Measurements from ENCODE around the gene NEK11. TPM values are rescaled to one million over a fixed set of nuclear protein-coding genes. Genes with fewer than 3 reads are reported as not detected.

Gene NEK11
- total and polyA plus RNA-seq, 4 donors, result 4.0 to 36.3 (median 9.8) TPM

- Histone ChIP-seq H3K36me3 (ENCODE audit: control insufficient read depth in 4 of 4, insufficient read depth in 4 of 4, low read length in 4 of 4) (no peaks in the 10 kb centered on the region), H3K9me3 (ENCODE audit: control insufficient read depth in 4 of 4, insufficient read depth in 3 of 4, low read length in 3 of 4) (no peaks in the 10 kb centered on the region), H3K4me1 (ENCODE audit: control insufficient read depth in 5 of 5, insufficient read depth in 5 of 5, low read length in 5 of 5) (no peaks in the 10 kb centered on the region), H3K9ac (ENCODE audit: insufficient read depth in 1 of 2, low read length in 2 of 2) (no peak overlapping the region), H3K4me3 (no peak overlapping the region), H3K27me3 (ENCODE audit: control insufficient read depth in 3 of 3, insufficient read depth in 3 of 3, low read length in 2 of 3) (no peaks in the 10 kb centered on the region), H3K27ac (ENCODE audit: low read depth in 1 of 2, low read length in 1 of 2) (no peak overlapping the region)
- TF ChIP-seq CTCF (IDR thresholded peaks at IDR 0.05; ENCODE audit: control extremely low read depth, extremely low read depth), result no peak
- WGBS, 2 donors, result 65 to 78% methylated on average over 3 of the region's 3 CpGs
- ATAC-seq (ENCODE audit: insufficient read depth, low FRiP score) (no peak), DNase-seq (no peak)
Observed at GRCh38 chr3:131147534-131147933, 120.9 kb downstream of the NEK11 start.

- H3K4me3 ChIP-seq, result no peak overlapping the region
- H3K9ac ChIP-seq (ENCODE audit: insufficient read depth in 1 of 2, low read length in 2 of 2), result no peak overlapping the region
- no peak for DNase-seq
- 91 to 97% methylated on average over 4 of the region's 4 CpGs for WGBS, 2 donors
- H3K27ac ChIP-seq (ENCODE audit: low read depth in 1 of 2, low read length in 1 of 2), result no peak overlapping the region
- H3K4me1 ChIP-seq (ENCODE audit: control insufficient read depth in 5 of 5, insufficient read depth in 5 of 5, low read length in 5 of 5), result no peaks in the 10 kb centered on the region
- no peaks in the 10 kb centered on the region for H3K36me3 ChIP-seq (ENCODE audit: control insufficient read depth in 4 of 4, insufficient read depth in 4 of 4, low read length in 4 of 4)
- no peak for ATAC-seq (ENCODE audit: insufficient read depth, low FRiP score)
- no peaks in the 10 kb centered on the region for H3K27me3 ChIP-seq (ENCODE audit: control insufficient read depth in 3 of 3, insufficient read depth in 3 of 3, low read length in 2 of 3)
- TF ChIP-seq CTCF (IDR thresholded peaks at IDR 0.05; ENCODE audit: control extremely low read depth, extremely low read depth), result no peak
- H3K9me3 ChIP-seq (ENCODE audit: control insufficient read depth in 4 of 4, insufficient read depth in 3 of 4, low read length in 3 of 4), result no peaks in the 10 kb centered on the region
Observed at GRCh38 chr3:131158434-131158833, 131.8 kb downstream of the NEK11 start.

DNA sequence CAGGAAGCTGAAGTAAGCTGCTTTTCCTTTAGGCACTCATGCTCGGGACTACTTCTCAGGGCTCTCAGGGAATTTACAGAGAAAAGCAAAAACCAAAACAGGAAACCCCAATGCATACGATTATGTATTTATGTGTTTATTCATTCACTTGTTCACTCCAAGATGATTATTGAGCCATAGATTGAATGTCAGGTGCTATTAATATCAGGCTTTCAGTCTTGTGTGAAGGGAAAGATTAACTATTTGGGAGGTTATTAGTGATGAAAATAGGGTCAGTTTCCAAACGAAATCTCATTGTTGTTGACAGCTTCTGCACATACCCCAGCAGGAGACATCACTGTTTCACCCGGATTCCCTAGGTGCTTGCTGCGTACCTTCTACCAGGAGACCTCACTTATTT lies 135.8 kb downstream of the NEK11 start:
- WGBS, 2 donors, result 67% methylated on average over 5 of the region's 5 CpGs
- Histone ChIP-seq H3K36me3 (ENCODE audit: control insufficient read depth in 4 of 4, insufficient read depth in 4 of 4, low read length in 4 of 4) (no peaks in the 10 kb centered on the region), H3K27ac (ENCODE audit: low read depth in 1 of 2, low read length in 1 of 2) (no peak overlapping the region), H3K4me3 (no peak overlapping the region), H3K9me3 (ENCODE audit: control insufficient read depth in 4 of 4, insufficient read depth in 3 of 4, low read length in 3 of 4) (no peaks in the 10 kb centered on the region), H3K9ac (ENCODE audit: insufficient read depth in 1 of 2, low read length in 2 of 2) (no peak overlapping the region), H3K27me3 (ENCODE audit: control insufficient read depth in 3 of 3, insufficient read depth in 3 of 3, low read length in 2 of 3) (no peaks in the 10 kb centered on the region), H3K4me1 (ENCODE audit: control insufficient read depth in 5 of 5, insufficient read depth in 5 of 5, low read length in 5 of 5) (no peaks in the 10 kb centered on the region)
- DNase-seq (no peak), ATAC-seq (ENCODE audit: insufficient read depth, low FRiP score) (no peak)
- no peak for TF ChIP-seq CTCF (IDR thresholded peaks at IDR 0.05; ENCODE audit: control extremely low read depth, extremely low read depth)

DNA sequence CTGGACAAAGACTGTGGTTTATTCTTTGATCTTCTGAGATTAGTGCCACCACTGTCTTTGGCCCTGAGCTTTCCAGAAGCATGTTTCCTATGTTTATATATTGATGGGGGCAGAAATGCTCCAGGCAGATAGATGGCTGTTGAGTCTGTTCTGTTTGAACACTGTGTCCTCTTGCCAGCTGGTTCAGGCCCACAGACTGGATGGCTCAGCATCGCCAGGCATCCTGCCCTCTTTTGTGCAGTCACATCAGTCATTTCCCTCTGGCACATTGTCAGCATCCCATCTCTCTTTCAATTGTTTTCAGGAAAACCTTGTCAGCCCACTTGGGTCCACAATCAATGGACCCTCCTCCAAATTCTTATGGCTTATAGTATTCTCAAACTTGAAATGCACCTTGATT lies 141.2 kb downstream of the NEK11 start:
- no peak overlapping the region for H3K27ac ChIP-seq (ENCODE audit: low read depth in 1 of 2, low read length in 1 of 2)
- WGBS, 2 donors, result 67 to 76% methylated on average over 1 of the region's 1 CpG
- no peaks in the 10 kb centered on the region for H3K4me1 ChIP-seq (ENCODE audit: control insufficient read depth in 5 of 5, insufficient read depth in 5 of 5, low read length in 5 of 5)
- no peak for ATAC-seq (ENCODE audit: insufficient read depth, low FRiP score)
- DNase-seq, result peak in 1 of 3 donors; percentile 1
- H3K9me3 ChIP-seq (ENCODE audit: control insufficient read depth in 4 of 4, insufficient read depth in 3 of 4, low read length in 3 of 4), result no peaks in the 10 kb centered on the region
- H3K9ac ChIP-seq (ENCODE audit: insufficient read depth in 1 of 2, low read length in 2 of 2), result no peak overlapping the region
- no peaks in the 10 kb centered on the region for H3K36me3 ChIP-seq (ENCODE audit: control insufficient read depth in 4 of 4, insufficient read depth in 4 of 4, low read length in 4 of 4)
- H3K4me3 ChIP-seq, result no peak overlapping the region
- no peak for TF ChIP-seq CTCF (IDR thresholded peaks at IDR 0.05; ENCODE audit: control extremely low read depth, extremely low read depth)
- H3K27me3 ChIP-seq (ENCODE audit: control insufficient read depth in 3 of 3, insufficient read depth in 3 of 3, low read length in 2 of 3), result no peaks in the 10 kb centered on the region

Measured in lung (tissue), 12 donors.